Prostate gland (tissue), 2 donors: Measurements from ENCODE around the gene ABTB2. TPM values are rescaled to one million over a fixed set of nuclear protein-coding genes. Genes with fewer than 3 reads are reported as not detected.
A peak's percentile ranks its signal among the peaks of the same experiment; 100 is the strongest.

Source experiments
- DNase-seq: peaks from one replicate; pipeline ENCODE4 v3.0.0-alpha.2; 2019; ENCODE audit warnings: low spot score
- H3K27ac ChIP-seq, 2 donors: fragments of 200-600 bp; sonication (generic); 2 replicates each; pipeline ENCODE4 v1.5.1; 2017 to 2019
- H3K27me3 ChIP-seq: fragments of 200-600 bp; sonication (generic); replicated peaks from 2 replicates; pipeline ENCODE4 v1.5.1; 2019; ENCODE audit not compliant: insufficient read depth
- H3K36me3 ChIP-seq, 2 donors: fragments of 200-600 bp; sonication (generic); 1 replicate in 1 of 2; 2 replicates in 1 of 2; pipeline versions ENCODE4 v1.5.1 to v1.8.1; 2017 to 2019
- H3K4me1 ChIP-seq: fragments of 200-600 bp; sonication (generic); replicated peaks from 2 replicates; pipeline ENCODE4 v1.5.1; 2019
- H3K4me3 ChIP-seq, 2 donors: fragments of 200-600 bp; sonication (generic); 2 replicates each; pipeline ENCODE4 v1.5.1; 2017 to 2019
- H3K9me3 ChIP-seq: fragments of 200-600 bp; sonication (generic); 2 replicates; pipeline ENCODE4 v1.5.1; 2017
- POLR2A ChIP-seq: fragments of 450-650 bp; IDR thresholded peaks from one replicate; pipeline ENCODE4 v1.6.1; 2016; ENCODE audit warnings: antibody characterized with exemption, mild to moderate bottlenecking
- POLR2AphosphoS5 ChIP-seq: sonication (generic); formaldehyde crosslinking; IDR thresholded peaks from one replicate; pipeline ENCODE4 v1.6.1; 2017; ENCODE audit warnings: antibody characterized with exemption
- WGBS: methylation state at CpG from one replicate; pipeline ENCODE4 v1.1.5; 2018; 5-methylcytosine and 5-hydroxymethylcytosine counted together
- intact Hi-C: fragments of 100-400 bp; cut with DNase I; formaldehyde crosslinking; loops from one replicate; pipeline ENCODE4 v1.14.2; 2022
- total RNA-seq, 2 donors: library from RNA; depleted of rRNA; stranded (reverse); fragments of >200 nt; gene quantifications; one replicate each; pipeline ENCODE4 v1.1.0, GENCODE V29; 2016
- TF ChIP-seq, protein P1 (sequence below), 4 experiments: fragments of 200-600 bp in 2 of 4; fragments of 450-650 bp in 2 of 4; sonication (generic) in 2 of 4; IDR thresholded peaks; 1 replicate in 3 of 4; 2 replicates in 1 of 4; pipeline ENCODE4 v1.5.1; 2016 to 2019; ENCODE audit warnings: antibody characterized with exemption in 4 of 4, mild to moderate bottlenecking in 2 of 4, moderate library complexity in 2 of 4

The ABTB2 gene
- total RNA-seq, 2 donors from 2014 or later = 3.0 to 13.7 TPM

DNA sequence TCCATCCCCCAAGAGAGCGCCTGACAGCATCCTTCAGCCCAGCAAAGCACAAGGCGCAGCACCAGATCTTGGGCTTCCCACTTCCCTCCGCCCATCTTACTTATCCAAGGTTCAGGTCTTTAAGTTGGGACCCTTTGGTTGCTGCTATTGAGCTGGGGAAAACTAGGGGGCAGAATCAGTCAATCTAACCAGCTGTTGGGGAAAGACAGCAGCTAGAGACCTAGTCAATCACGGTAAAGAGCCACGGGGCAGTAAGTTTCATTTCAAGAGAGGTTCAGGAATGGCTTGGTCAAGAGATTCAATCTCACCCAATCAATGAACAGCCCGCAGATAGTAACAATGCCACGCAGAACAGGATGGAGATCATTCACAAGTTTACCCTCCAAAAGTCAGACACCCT lies 1.7 kb downstream of the ABTB2 start:
- Histone ChIP-seq H3K27me3 (no peaks in the 10 kb centered on the region), H3K4me1 (peaks cover 6% of the 10 kb centered on the region), H3K4me3 (peak overlapping the region; percentile 41 to 53), H3K27ac (no peak overlapping the region), H3K36me3 (no peaks in the 10 kb centered on the region), H3K9me3 (no peaks in the 10 kb centered on the region)
- TF ChIP-seq POLR2A (no peak), POLR2AphosphoS5 (no peak)
- TF ChIP-seq, protein P1, sequence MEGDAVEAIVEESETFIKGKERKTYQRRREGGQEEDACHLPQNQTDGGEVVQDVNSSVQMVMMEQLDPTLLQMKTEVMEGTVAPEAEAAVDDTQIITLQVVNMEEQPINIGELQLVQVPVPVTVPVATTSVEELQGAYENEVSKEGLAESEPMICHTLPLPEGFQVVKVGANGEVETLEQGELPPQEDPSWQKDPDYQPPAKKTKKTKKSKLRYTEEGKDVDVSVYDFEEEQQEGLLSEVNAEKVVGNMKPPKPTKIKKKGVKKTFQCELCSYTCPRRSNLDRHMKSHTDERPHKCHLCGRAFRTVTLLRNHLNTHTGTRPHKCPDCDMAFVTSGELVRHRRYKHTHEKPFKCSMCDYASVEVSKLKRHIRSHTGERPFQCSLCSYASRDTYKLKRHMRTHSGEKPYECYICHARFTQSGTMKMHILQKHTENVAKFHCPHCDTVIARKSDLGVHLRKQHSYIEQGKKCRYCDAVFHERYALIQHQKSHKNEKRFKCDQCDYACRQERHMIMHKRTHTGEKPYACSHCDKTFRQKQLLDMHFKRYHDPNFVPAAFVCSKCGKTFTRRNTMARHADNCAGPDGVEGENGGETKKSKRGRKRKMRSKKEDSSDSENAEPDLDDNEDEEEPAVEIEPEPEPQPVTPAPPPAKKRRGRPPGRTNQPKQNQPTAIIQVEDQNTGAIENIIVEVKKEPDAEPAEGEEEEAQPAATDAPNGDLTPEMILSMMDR (IDR thresholded peaks at IDR 0.05) = no peak
- intact Hi-C loops = loop anchor here (5.0 to 10.0 kb wide), 5 partner anchors 81 to 539 kb away; partner anchors contain the start of genes CAPRIN1 and CAT
- no peak for DNase-seq
- WGBS = 53% methylated on average over 7 of the region's 7 CpGs

DNA sequence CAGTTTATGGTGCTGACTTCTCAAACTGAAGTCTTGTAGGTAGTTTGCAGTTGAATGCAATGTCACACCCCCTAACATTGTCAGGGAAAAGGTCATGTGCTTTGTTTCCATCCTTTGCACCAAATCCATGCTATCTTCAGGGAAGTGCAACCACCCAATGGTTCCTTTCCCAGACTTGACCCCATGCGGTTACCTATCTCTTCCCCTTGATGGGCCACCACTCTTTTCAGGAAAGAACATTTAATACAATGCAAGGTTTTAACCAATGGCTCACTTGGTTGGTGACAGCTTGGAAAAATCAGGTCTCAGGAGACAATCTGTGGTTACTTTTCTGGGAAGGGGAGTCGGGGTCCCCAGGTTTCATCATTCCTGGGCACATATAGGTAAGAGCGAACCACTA lies 2.1 kb downstream of the ABTB2 start:
- intact Hi-C loops = loop anchor here (5.0 to 10.0 kb wide), 5 partner anchors 82 to 539 kb away; partner anchors contain the start of genes CAPRIN1 and CAT
- H3K4me3 ChIP-seq = no peak overlapping the region
- WGBS = 73% methylated on average over 3 of the region's 3 CpGs
- no peak for DNase-seq
- no peak overlapping the region for H3K27ac ChIP-seq
- H3K27me3 ChIP-seq = no peaks in the 10 kb centered on the region
- H3K4me1 ChIP-seq = peaks cover 6% of the 10 kb centered on the region
- no peaks in the 10 kb centered on the region for H3K36me3 ChIP-seq
- no peaks in the 10 kb centered on the region for H3K9me3 ChIP-seq
- TF ChIP-seq POLR2A = no peak
- TF ChIP-seq, protein P1 (IDR thresholded peaks at IDR 0.05) = no peak
- no peak for TF ChIP-seq POLR2AphosphoS5

DNA sequence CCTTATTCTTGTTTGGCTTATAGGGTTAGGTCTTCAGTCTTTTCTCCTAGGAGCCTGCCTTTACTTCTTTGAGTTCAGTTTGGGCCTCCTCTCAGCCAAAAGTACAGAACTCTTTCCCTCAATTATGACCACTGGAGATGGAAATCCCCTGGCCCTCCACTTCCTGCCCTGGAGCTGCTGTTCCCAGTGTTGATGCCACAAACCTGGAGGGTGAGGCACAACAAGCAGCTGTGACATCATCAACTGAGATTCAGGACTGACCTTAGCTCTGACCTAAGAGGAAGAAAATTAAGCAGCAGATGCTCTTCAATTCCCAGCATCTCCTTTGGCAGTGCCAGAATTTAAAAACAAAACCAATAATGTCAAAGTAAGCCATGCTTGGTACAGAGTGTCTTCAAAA lies 3.0 kb downstream of the ABTB2 start:
- intact Hi-C loops = loop anchor here (5.0 to 10.0 kb wide), 5 partner anchors 83 to 540 kb away; partner anchors contain the start of genes CAPRIN1 and CAT
- H3K36me3 ChIP-seq = no peaks in the 10 kb centered on the region
- no peak overlapping the region for H3K27ac ChIP-seq
- no peaks in the 10 kb centered on the region for H3K27me3 ChIP-seq
- no peak for DNase-seq
- H3K9me3 ChIP-seq = no peaks in the 10 kb centered on the region
- TF ChIP-seq, protein P1 (IDR thresholded peaks at IDR 0.05) = no peak
- TF ChIP-seq POLR2AphosphoS5 (no peak), POLR2A (no peak)
- H3K4me1 ChIP-seq = peaks cover 6% of the 10 kb centered on the region
- no peak overlapping the region for H3K4me3 ChIP-seq

DNA sequence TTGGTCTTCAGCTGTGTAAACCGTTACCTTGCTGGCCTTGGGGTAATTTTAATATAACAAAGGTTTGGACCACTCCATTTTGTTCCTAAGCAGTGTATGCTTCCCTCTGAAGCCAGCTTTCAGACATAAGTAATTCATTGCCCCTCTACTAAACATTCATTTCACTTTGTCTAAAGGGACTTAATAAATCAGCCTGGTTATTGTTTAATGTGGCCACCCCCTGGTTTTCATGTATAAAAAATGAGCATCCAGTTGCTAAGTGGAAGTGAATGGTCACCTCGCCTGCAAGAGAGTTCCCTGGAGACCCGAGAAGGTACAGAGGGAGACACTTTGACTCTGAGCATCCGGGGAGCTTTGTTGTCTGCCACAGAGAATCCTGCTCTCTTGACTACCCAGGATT lies 3.9 kb downstream of the ABTB2 start:
- intact Hi-C loops = loop anchor here (10.0 kb wide), 1 partner anchor 541 kb away; no protein-coding TSS in a partner anchor

More for the DNA sequence above, 3.9 kb downstream of the ABTB2 start:
- Histone ChIP-seq H3K9me3 (no peaks in the 10 kb centered on the region), H3K4me1 (peaks cover 6% of the 10 kb centered on the region), H3K27ac (no peak overlapping the region), H3K36me3 (no peaks in the 10 kb centered on the region), H3K27me3 (no peaks in the 10 kb centered on the region), H3K4me3 (no peak overlapping the region)
- WGBS = 85% methylated on average over 4 of the region's 4 CpGs
- TF ChIP-seq POLR2AphosphoS5 = no peak
- TF ChIP-seq, protein P1 (IDR thresholded peaks at IDR 0.05) = no peak
- no peak for TF ChIP-seq POLR2A
- no peak for DNase-seq
